Caco-2 (cell line): ENCODE results near the gene ZNF544. TPM values are rescaled to one million over a fixed set of nuclear protein-coding genes. Genes with fewer than 3 reads are reported as not detected.

Experiments
- BruUV-seq: library from RNA; stranded (reverse); fragments of 400-500 nt; replicated peaks from 2 replicates; lab custom pipeline; 2021; lab: Mats Ljungman, UMichigan
- CTCF ChIA-PET: fragments of 300-600 bp; sonication (Branson Sonifier 250); formaldehyde crosslinking; loops from one replicate; lab custom pipeline; 2022; ENCODE audit warnings: antibody characterized with exemption; lab: Charles Lee
- POLR2A ChIA-PET: fragments of 300-600 bp; sonication (Branson Sonifier 250); formaldehyde crosslinking; loops from one replicate; lab custom pipeline; 2022; ENCODE audit warnings: antibody characterized with exemption; lab: Charles Lee
- DNase-seq, 2 experiments: peaks; one replicate each; pipeline versions ENCODE4 v3.0.0 to v3.0.0-alpha.2; 2020 to 2022
- H3K27me3 ChIP-seq: replicated peaks from 2 replicates; pipeline ENCODE4 v1.6.0; 2011; ENCODE audit warnings: low read length; ENCODE audit not compliant: control insufficient read depth, insufficient read depth
- H3K36me3 ChIP-seq: 2 replicates; pipeline ENCODE4 v1.5.1; 2011; ENCODE audit warnings: low read length; ENCODE audit not compliant: control insufficient read depth, insufficient read depth
- H3K4me1 ChIP-seq: fragments of 250-450 bp; sonication (Bioruptor Pico); 2 replicates; pipeline ENCODE4 v1.5.1; 2020; ENCODE audit warnings: mild to moderate bottlenecking
- H3K4me3 ChIP-seq: 2 replicates; pipeline ENCODE4 v1.5.1; 2011; ENCODE audit warnings: low read depth, mild to moderate bottlenecking, control low read depth, low read length
- H3K9me3 ChIP-seq: fragments of 250-450 bp; sonication (Bioruptor Pico); 2 replicates; pipeline ENCODE4 v1.5.1; 2020; ENCODE audit warnings: mild to moderate bottlenecking, moderate library complexity
- H3K27ac Mint-ChIP-seq: one replicate; pipeline ENCODE4 v1.8.0; 2022; ENCODE audit warnings: mixed read lengths; ENCODE audit not compliant: unreplicated experiment
- H3K27me3 Mint-ChIP-seq: one replicate; pipeline ENCODE4 v1.8.0; 2022; ENCODE audit warnings: mixed read lengths; ENCODE audit not compliant: insufficient read depth, unreplicated experiment
- H3K36me3 Mint-ChIP-seq: one replicate; pipeline ENCODE4 v1.8.0; 2022; ENCODE audit warnings: mild to moderate bottlenecking, mixed read lengths; ENCODE audit not compliant: insufficient read depth, unreplicated experiment
- H3K4me1 Mint-ChIP-seq: one replicate; pipeline ENCODE4 v1.8.0; 2022; ENCODE audit warnings: low read depth, mixed read lengths; ENCODE audit not compliant: unreplicated experiment
- H3K4me3 Mint-ChIP-seq: one replicate; pipeline ENCODE4 v1.8.0; 2022; ENCODE audit warnings: mild to moderate bottlenecking, moderate library complexity, mixed read lengths; ENCODE audit not compliant: unreplicated experiment
- H3K9me3 Mint-ChIP-seq: one replicate; pipeline ENCODE4 v1.8.0; 2022; ENCODE audit warnings: mixed read lengths; ENCODE audit not compliant: unreplicated experiment
- CTCF ChIP-seq, 2 experiments: fragments of 200-600 bp in 1 of 2; IDR thresholded peaks; 1 replicate in 1 of 2; 2 replicates in 1 of 2; pipeline versions ENCODE4 v1.5.1 to v1.8.0; 2011 to 2022; ENCODE audit warnings: antibody characterized with exemption in 1 of 2, control low read depth in 1 of 2, inconsistent platforms in 1 of 2, low read depth in 1 of 2, low read length in 1 of 2, mild to moderate bottlenecking in 1 of 2, moderate library complexity in 1 of 2; ENCODE audit not compliant: insufficient read depth in 1 of 2, severe bottlenecking in 1 of 2, unreplicated experiment in 1 of 2
- intact Hi-C: fragments of 100-400 bp; cut with micrococcal nuclease; formaldehyde crosslinking; loops from one replicate; pipeline ENCODE4 v1.10.0; 2022; ENCODE audit not compliant: unreplicated experiment
- total RNA-seq: library from RNA; stranded (reverse); gene quantifications from 2 replicates; pipeline ENCODE4 v1.2.3, GENCODE V29; 2022

Gene ZNF544
- total RNA-seq, 1 experiment from 2014 or later: 48.7 TPM

- Mint-ChIP-seq H3K27me3 (no peaks in the 10 kb centered on the region), H3K4me3 (no peak overlapping the region), H3K4me1 (no peaks in the 10 kb centered on the region), H3K9me3 (peaks cover 38% of the 10 kb centered on the region), H3K27ac (no peak overlapping the region), H3K36me3 (peaks cover 100% of the 10 kb centered on the region)
- no TSS peak for BruUV-seq
- peaks cover 19% of the 10 kb centered on the region for H3K9me3 ChIP-seq
- POLR2A ChIA-PET: no interaction called here
- no peak for TF ChIP-seq CTCF (IDR thresholded peaks at IDR 0.05; ENCODE audit: insufficient read depth in 1 of 2, low read depth in 1 of 2, low read length in 1 of 2, severe bottlenecking in 1 of 2, unreplicated experiment in 1 of 2)
- no peak for DNase-seq
- intact Hi-C loops: no loop called here
- H3K4me1 ChIP-seq: no peaks in the 10 kb centered on the region
- peaks cover 33% of the 10 kb centered on the region for H3K36me3 ChIP-seq
- H3K4me3 ChIP-seq: no peak overlapping the region
- no peaks in the 10 kb centered on the region for H3K27me3 ChIP-seq
- CTCF ChIA-PET: no interaction called here
Measured at GRCh38 chr19:58291943-58292342, 63.2 kb downstream of the ZNF544 start.

GRCh38 chr19:58294743-58295374, 66.1 kb downstream of the ZNF544 start:
- Histone ChIP-seq H3K4me3 (no peak overlapping the region), H3K9me3 (peaks cover 19% of the 10 kb centered on the region), H3K4me1 (no peaks in the 10 kb centered on the region), H3K36me3 (peaks cover 24% of the 10 kb centered on the region), H3K27me3 (no peaks in the 10 kb centered on the region)
- Mint-ChIP-seq H3K27ac (no peak overlapping the region), H3K27me3 (no peaks in the 10 kb centered on the region), H3K9me3 (peaks cover 38% of the 10 kb centered on the region), H3K4me1 (no peaks in the 10 kb centered on the region), H3K4me3 (no peak overlapping the region), H3K36me3 (peaks cover 92% of the 10 kb centered on the region)
- no TSS peak for BruUV-seq
- no peak for DNase-seq
- intact Hi-C loops: no loop called here
- POLR2A ChIA-PET: no interaction called here
- TF ChIP-seq CTCF (IDR thresholded peaks at IDR 0.05; ENCODE audit: insufficient read depth in 1 of 2, low read depth in 1 of 2, low read length in 1 of 2, severe bottlenecking in 1 of 2, unreplicated experiment in 1 of 2): no peak
- CTCF ChIA-PET: no interaction called here

- no TSS peak for BruUV-seq
- Histone ChIP-seq H3K36me3 (peaks cover 21% of the 10 kb centered on the region), H3K27me3 (no peaks in the 10 kb centered on the region), H3K4me3 (no peak overlapping the region), H3K9me3 (peaks cover 19% of the 10 kb centered on the region), H3K4me1 (no peaks in the 10 kb centered on the region)
- DNase-seq: no peak
- Mint-ChIP-seq H3K27me3 (no peaks in the 10 kb centered on the region), H3K9me3 (peaks cover 34% of the 10 kb centered on the region), H3K4me3 (no peak overlapping the region), H3K4me1 (no peaks in the 10 kb centered on the region), H3K36me3 (peaks cover 91% of the 10 kb centered on the region), H3K27ac (no peak overlapping the region)
- intact Hi-C loops: no loop called here
- POLR2A ChIA-PET: no interaction called here
- no peak for TF ChIP-seq CTCF (IDR thresholded peaks at IDR 0.05; ENCODE audit: insufficient read depth in 1 of 2, low read depth in 1 of 2, low read length in 1 of 2, severe bottlenecking in 1 of 2, unreplicated experiment in 1 of 2)
- CTCF ChIA-PET: no interaction called here
Measured at GRCh38 chr19:58296104-58296503, 67.4 kb downstream of the ZNF544 start.
